HEK293T (cell line): ENCODE measurements around the gene SNX8.

Experiments used
- ARNT ChIP-seq: fragments of 450-650 bp; IDR thresholded peaks from 2 replicates; pipeline ENCODE4 v1.6.1; 2017; ENCODE audit warnings: mild to moderate bottlenecking
- BHLHE40 ChIP-seq: fragments of 450-650 bp; IDR thresholded peaks from 2 replicates; pipeline ENCODE4 v1.6.1; 2016; ENCODE audit warnings: mild to moderate bottlenecking, moderate library complexity, borderline replicate concordance
- CTBP1 ChIP-seq: fragments of 450-650 bp; IDR thresholded peaks from 2 replicates; pipeline ENCODE4 v1.6.1; 2016; ENCODE audit warnings: borderline replicate concordance
- ELF4 ChIP-seq: fragments of 450-650 bp; IDR thresholded peaks from 2 replicates; pipeline ENCODE4 v1.6.1; 2017; ENCODE audit warnings: antibody characterized with exemption
- FOXA1 ChIP-seq: fragments of 450-650 bp; IDR thresholded peaks from 2 replicates; pipeline ENCODE4 v1.6.1; 2016; ENCODE audit warnings: mild to moderate bottlenecking
- FOXK2 ChIP-seq: fragments of 450-650 bp; IDR thresholded peaks from 2 replicates; pipeline ENCODE4 v1.6.1; 2016; ENCODE audit warnings: mild to moderate bottlenecking
- HDGF ChIP-seq: fragments of 450-650 bp; IDR thresholded peaks from 2 replicates; pipeline ENCODE4 v1.6.1; 2017; ENCODE audit warnings: antibody characterized with exemption, borderline replicate concordance
- NFRKB ChIP-seq: fragments of 450-650 bp; IDR thresholded peaks from 2 replicates; pipeline ENCODE4 v1.6.1; 2016; ENCODE audit warnings: mild to moderate bottlenecking, moderate library complexity
- SP1 ChIP-seq: fragments of 450-650 bp; IDR thresholded peaks from 2 replicates; pipeline ENCODE4 v1.6.1; 2017
- TF ChIP-seq, protein P1 (sequence below): fragments of 450-650 bp; IDR thresholded peaks from 2 replicates; pipeline ENCODE4 v1.6.1; 2016

DNA sequence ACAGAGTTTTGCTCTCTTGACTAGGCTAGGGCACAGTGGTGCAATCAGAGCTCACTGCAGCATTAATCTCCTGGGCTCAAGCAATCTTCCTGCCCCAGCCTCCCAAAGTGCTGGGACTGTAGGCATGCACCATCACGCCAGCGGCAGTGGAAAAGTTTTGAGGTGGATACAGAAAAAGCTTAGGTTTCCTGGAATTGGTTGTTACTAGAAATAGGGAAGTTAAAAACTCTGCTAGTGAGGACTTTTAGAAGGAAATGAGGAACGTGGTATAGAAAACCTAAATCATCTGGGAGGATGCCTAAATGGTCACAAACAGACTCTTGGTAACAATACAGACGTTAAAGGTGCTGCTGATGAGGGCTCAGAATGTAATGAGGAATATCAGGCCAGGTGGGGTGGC lies 10.9 kb upstream of the SNX8 start:
- TF ChIP-seq SP1 = no peak
- no peak for TF ChIP-seq FOXA1
- no peak for TF ChIP-seq NFRKB
- no peak for TF ChIP-seq BHLHE40
- TF ChIP-seq FOXK2 = no peak
- no peak for TF ChIP-seq ARNT
- TF ChIP-seq HDGF = no peak
- no peak for TF ChIP-seq CTBP1
- TF ChIP-seq ELF4 = no peak
- TF ChIP-seq, protein P1, sequence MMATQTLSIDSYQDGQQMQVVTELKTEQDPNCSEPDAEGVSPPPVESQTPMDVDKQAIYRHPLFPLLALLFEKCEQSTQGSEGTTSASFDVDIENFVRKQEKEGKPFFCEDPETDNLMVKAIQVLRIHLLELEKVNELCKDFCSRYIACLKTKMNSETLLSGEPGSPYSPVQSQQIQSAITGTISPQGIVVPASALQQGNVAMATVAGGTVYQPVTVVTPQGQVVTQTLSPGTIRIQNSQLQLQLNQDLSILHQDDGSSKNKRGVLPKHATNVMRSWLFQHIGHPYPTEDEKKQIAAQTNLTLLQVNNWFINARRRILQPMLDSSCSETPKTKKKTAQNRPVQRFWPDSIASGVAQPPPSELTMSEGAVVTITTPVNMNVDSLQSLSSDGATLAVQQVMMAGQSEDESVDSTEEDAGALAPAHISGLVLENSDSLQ = no peak
